ENCODE results near the gene HMCES.
"Not testable (repeated sequence)": the region's sequence is repeated elsewhere in the genome, so short reads cannot be mapped to it uniquely, and the experiment has no call there.

Gene HMCES

GRCh38 chr3:129320825-129321487, 42.3 kb downstream of the HMCES start:
- no peak for DNase-seq (ENCODE audit: low read depth)

- DNase-seq (ENCODE audit: low read depth): no peak
These were observed 43.2 kb downstream of the HMCES start for GRCh38 chr3:129321887-129322286.

- no peak for DNase-seq (ENCODE audit: low read depth)
These were observed 45.1 kb downstream of the HMCES start for GRCh38 chr3:129323651-129324294.

GRCh38 chr3:129324855-129325254, 46.2 kb downstream of the HMCES start:
- DNase-seq (ENCODE audit: low read depth): no peak

GRCh38 chr3:129325383-129325782, 46.7 kb downstream of the HMCES start:
- DNase-seq (ENCODE audit: low read depth): no peak

- no peak for DNase-seq (ENCODE audit: low read depth)
These were observed 47.5 kb downstream of the HMCES start for GRCh38 chr3:129326138-129326537.

GRCh38 chr3:129326595-129326994, 47.9 kb downstream of the HMCES start:
- DNase-seq (ENCODE audit: low read depth): no peak

- no peak for DNase-seq (ENCODE audit: low read depth)
These were observed 48.8 kb downstream of the HMCES start for GRCh38 chr3:129327510-129327909.

GRCh38 chr3:129329858-129330257, 51.2 kb downstream of the HMCES start:
- DNase-seq (ENCODE audit: low read depth): no peak

- no peak for DNase-seq (ENCODE audit: low read depth)
These were observed 51.7 kb downstream of the HMCES start for GRCh38 chr3:129330409-129330808.

- DNase-seq (ENCODE audit: low read depth): no peak
These were observed 55.2 kb downstream of the HMCES start for GRCh38 chr3:129333891-129334290.

GRCh38 chr3:129336093-129336706, 57.5 kb downstream of the HMCES start:
- no peak for DNase-seq (ENCODE audit: low read depth)

GRCh38 chr3:129337719-129338118, 59.0 kb downstream of the HMCES start:
- not testable (repeated sequence) for DNase-seq (ENCODE audit: low read depth)

- not testable (repeated sequence) for DNase-seq (ENCODE audit: low read depth)
These were observed 60.5 kb downstream of the HMCES start for GRCh38 chr3:129339186-129339585.

GRCh38 chr3:129339833-129340232, 61.2 kb downstream of the HMCES start:
- not testable (repeated sequence) for DNase-seq (ENCODE audit: low read depth)

- DNase-seq (ENCODE audit: low read depth): no peak
These were observed 62.9 kb downstream of the HMCES start for GRCh38 chr3:129341331-129342141.

GRCh38 chr3:129343643-129344360, 65.1 kb downstream of the HMCES start:
- peak; percentile 4 for DNase-seq (ENCODE audit: low read depth)

GRCh38 chr3:129344540-129345220, 66.0 kb downstream of the HMCES start:
- no peak for DNase-seq (ENCODE audit: low read depth)

GRCh38 chr3:129345281-129345680, 66.6 kb downstream of the HMCES start:
- no peak for DNase-seq (ENCODE audit: low read depth)

GRCh38 chr3:129345971-129346370, 67.3 kb downstream of the HMCES start:
- DNase-seq (ENCODE audit: low read depth): no peak
